ENCODE results near the gene BEND6.
A peak's percentile ranks its signal among the peaks of the same experiment; 100 is the strongest.

The BEND6 gene

GRCh38 chr6:56936466-56936865 is 18.4 kb upstream of the BEND6 start:
- no peak for DNase-seq (ENCODE audit: low read depth)
- TF ChIP-seq, protein P1, sequence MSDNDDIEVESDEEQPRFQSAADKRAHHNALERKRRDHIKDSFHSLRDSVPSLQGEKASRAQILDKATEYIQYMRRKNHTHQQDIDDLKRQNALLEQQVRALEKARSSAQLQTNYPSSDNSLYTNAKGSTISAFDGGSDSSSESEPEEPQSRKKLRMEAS (IDR thresholded peaks at IDR 0.05; ENCODE audit: low read depth, low read length) = no peak
- TF ChIP-seq MYC (IDR thresholded peaks at IDR 0.05; ENCODE audit: low read depth, low read length) (no peak), POLR2A (IDR thresholded peaks at IDR 0.05; ENCODE audit: extremely low read depth, insufficient read length) (no peak), CTCF (IDR thresholded peaks at IDR 0.05; ENCODE audit: low read depth, low read length) (no peak)
- H3K4me3 ChIP-seq (ENCODE audit: low read depth, low read length) = no peak overlapping the region

GRCh38 chr6:56938649-56939191 is 16.2 kb upstream of the BEND6 start:
- TF ChIP-seq MYC (IDR thresholded peaks at IDR 0.05; ENCODE audit: low read depth, low read length) (no peak), CTCF (IDR thresholded peaks at IDR 0.05; ENCODE audit: low read depth, low read length) (no peak), POLR2A (IDR thresholded peaks at IDR 0.05; ENCODE audit: extremely low read depth, insufficient read length) (no peak)
- TF ChIP-seq, protein P1 (IDR thresholded peaks at IDR 0.05; ENCODE audit: low read depth, low read length) = no peak
- peak; percentile 15 for DNase-seq (ENCODE audit: low read depth)
- no peak overlapping the region for H3K4me3 ChIP-seq (ENCODE audit: low read depth, low read length)

DNA sequence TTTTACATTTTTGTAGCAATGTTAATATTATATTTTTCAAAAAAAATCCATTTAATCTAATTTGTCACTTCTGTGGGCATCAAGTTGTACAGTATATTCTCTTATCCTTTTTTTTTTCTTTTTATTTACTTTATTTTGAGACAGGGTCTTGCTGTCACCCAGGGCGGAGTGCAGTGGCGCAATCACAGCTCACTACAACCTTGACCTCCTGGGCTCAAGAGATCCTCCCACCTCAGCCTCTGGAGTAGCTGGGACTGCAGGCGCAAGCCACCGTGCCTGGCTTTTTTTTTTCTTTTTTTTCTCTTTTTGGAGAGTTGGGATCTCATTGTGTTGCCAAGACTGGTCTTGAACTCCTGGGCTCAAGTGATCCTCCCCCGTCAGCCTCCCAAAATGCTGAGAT is 14.4 kb upstream of the BEND6 start:
- no peak overlapping the region for H3K4me3 ChIP-seq (ENCODE audit: low read depth, low read length)
- DNase-seq (ENCODE audit: low read depth) = no peak
- TF ChIP-seq POLR2A (IDR thresholded peaks at IDR 0.05; ENCODE audit: extremely low read depth, insufficient read length) (no peak), MYC (IDR thresholded peaks at IDR 0.05; ENCODE audit: low read depth, low read length) (no peak), CTCF (IDR thresholded peaks at IDR 0.05; ENCODE audit: low read depth, low read length) (no peak)
- TF ChIP-seq, protein P1 (IDR thresholded peaks at IDR 0.05; ENCODE audit: low read depth, low read length) = no peak

GRCh38 chr6:56940977-56941376 is 13.9 kb upstream of the BEND6 start:
- DNase-seq (ENCODE audit: low read depth) = no peak
- TF ChIP-seq MYC (IDR thresholded peaks at IDR 0.05; ENCODE audit: low read depth, low read length) = no peak
- no peak for TF ChIP-seq CTCF (IDR thresholded peaks at IDR 0.05; ENCODE audit: low read depth, low read length)
- TF ChIP-seq, protein P1 (IDR thresholded peaks at IDR 0.05; ENCODE audit: low read depth, low read length) = no peak
- TF ChIP-seq POLR2A (IDR thresholded peaks at IDR 0.05; ENCODE audit: extremely low read depth, insufficient read length) = no peak
- no peak overlapping the region for H3K4me3 ChIP-seq (ENCODE audit: low read depth, low read length)

DNA sequence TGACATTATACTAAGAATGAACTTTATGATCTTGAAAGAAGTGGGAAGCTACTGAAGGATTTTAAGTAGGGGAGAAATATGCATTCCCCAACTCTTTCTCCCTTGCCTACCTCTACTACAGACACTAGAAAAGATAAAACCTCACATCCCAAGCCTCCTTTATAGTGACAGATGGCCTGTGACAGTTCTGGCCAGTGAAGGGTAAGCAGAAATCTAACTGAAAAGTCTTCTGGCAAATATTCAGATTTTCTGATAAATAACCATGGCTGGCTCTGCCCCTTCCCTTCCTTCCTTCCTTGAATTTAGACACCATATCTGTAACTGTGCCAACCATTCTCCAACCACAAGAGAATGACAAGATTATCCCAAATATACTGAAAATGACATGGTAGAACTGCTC is 10.2 kb upstream of the BEND6 start:
- no peak overlapping the region for H3K4me3 ChIP-seq (ENCODE audit: low read depth, low read length)

More for the DNA sequence above, 10.2 kb upstream of the BEND6 start:
- DNase-seq (ENCODE audit: low read depth) = no peak
- TF ChIP-seq MYC (IDR thresholded peaks at IDR 0.05; ENCODE audit: low read depth, low read length) (no peak), CTCF (IDR thresholded peaks at IDR 0.05; ENCODE audit: low read depth, low read length) (no peak), POLR2A (IDR thresholded peaks at IDR 0.05; ENCODE audit: extremely low read depth, insufficient read length) (no peak)
- TF ChIP-seq, protein P1 (IDR thresholded peaks at IDR 0.05; ENCODE audit: low read depth, low read length) = no peak
